ENCODE data around the gene CSNK1E.

CSNK1E gene

DNA sequence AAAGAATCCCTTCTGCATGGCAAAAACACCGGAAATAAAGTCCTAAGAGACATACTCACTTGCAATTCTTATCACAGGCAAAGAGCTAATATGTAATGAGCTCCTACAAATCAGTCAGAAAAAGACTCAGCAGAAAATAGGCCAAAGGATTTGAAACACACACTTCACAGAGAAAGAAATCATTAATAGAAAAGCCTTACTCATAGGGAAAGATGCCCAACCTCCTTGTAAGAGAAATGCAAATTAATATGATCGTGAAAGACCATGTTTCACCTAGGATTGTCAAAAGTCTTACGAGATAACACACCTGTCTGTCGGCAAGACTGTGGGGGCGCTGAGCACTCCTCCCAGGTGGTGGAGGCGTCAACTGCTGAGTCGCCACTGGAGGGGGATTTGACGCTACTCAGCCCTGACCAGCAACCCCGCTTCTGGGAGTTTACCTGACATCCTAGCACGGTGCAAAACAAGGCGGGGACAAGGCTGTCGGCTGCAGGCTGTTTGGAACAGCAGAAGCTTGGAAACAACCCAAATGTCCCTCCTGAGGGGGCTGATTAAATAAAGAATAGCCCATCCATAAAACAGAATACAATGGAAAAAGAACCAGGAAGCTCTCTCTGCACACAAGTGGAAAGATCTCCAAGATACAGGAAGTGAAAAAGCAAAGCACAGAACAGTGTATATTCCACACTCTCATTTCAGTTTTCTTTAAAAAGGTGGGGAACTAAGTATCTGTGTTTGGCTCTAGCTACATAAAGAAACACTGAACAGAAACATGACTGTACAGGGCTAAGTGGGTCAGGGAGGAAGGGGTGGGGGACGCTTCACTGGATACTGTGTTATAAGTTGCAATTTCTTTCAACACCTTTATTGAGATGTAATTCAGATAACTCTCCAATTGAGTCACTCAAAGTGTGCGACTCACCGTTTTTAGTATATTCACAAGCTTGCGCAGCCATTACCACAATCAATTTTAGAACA lies 11.5 kb downstream of the CSNK1E start:
- peak; percentile 52 for DNase-seq

DNA sequence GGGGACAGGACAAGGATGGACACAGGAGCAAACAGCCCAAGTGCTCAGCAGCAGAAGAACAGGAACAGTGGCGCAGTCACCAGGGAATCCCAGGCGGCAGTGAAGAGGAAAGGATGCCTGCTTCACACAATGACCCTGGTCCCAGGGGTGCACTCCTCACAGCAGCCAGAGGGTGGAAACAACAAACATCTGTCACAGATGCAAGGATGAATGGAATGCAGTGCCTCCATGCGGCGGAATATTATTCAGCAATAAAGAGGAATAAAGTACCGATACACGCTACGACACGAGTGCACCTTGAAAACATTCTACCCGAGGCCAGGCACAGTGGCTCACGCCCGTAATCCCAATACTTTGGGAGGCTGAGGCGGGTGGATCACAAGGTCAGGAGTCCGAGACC lies 12.7 kb downstream of the CSNK1E start:
- no peak for DNase-seq

GRCh38 chr22:38303974-38304373 lies 13.3 kb downstream of the CSNK1E start:
- DNase-seq, result no peak

- no peak for DNase-seq
Measured at GRCh38 chr22:38302906-38303305, 14.3 kb downstream of the CSNK1E start.

DNA sequence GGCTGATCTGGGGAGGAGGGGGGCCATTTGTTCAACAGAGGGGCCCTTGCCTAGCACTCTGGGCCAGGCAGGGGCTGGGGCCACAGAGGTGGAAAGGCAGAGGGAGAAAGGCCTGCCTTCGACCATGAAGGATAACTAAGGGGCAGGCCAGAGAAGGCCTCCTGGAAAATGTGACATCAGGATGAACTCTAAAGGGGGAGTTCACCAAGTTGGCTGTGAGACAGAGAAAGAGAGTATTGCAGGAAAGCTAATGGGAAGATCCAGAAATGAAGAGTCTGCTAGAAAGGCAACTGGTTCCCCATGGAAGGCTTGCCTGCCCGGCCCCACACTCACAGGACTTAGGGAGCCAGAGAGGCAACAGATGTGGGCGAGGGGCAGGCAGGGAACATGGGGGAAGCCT lies 16.3 kb downstream of the CSNK1E start:
- DNase-seq, result no peak

DNA sequence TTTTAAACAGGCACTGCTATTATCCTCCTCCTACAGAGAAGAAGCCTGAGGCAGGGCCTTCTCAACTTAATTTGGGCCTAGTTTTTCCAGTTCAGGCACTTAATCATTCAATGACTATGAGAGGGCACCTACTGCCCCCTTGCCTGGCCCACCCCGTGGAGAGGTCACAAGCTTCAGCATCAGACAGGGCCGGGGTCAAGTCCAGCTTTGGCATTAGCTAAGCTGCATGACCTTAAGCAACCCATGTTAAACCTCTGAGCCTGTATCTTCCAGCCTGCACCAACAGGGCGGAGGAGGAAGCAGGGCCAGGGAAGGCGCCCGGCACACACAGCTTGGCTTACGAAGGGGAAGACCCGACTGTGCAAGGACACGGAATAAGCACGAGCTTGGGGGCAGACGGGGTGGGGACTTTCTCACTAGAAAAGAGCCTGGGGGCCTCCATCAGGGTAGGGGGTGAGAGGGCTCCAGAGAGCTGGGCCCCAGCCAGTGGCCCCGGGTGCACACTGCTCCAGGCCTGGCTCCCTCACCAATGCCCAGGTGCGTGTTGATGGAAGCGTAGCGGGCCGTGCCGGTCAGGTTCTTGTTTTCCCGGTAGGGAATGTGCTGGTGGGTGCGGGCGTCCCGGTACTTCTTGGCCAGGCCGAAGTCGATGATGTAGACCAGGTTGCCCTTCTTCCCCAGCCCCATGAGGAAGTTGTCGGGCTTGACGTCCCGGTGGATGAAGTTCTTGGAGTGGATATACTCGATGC lies 16.9 kb downstream of the CSNK1E start:
- no peak for DNase-seq

GRCh38 chr22:38299770-38300102 lies 17.5 kb downstream of the CSNK1E start:
- no peak for DNase-seq

- peak; percentile 52 for DNase-seq
Measured at GRCh38 chr22:38298312-38299005, 18.8 kb downstream of the CSNK1E start.

DNA sequence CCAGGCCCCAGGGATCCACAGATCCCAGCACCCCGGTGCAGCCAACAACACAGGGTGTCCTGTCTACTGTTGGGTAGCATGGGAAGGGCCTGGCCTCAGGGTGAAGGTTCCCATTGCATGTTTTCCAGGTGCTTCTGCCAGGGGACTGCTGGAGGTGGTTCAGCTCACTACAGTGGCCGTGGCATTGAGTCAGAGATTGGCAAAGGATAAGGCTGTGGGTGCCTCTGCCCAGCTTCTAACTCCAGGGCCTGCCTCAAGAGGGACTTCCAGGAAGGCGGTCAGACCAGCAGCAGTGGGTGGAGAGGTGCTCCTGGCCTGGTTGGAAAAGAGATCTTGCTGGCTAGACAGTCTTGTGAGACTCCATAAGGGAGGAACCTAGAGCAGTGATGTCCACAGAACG lies 20.9 kb downstream of the CSNK1E start:
- no peak for DNase-seq

DNA sequence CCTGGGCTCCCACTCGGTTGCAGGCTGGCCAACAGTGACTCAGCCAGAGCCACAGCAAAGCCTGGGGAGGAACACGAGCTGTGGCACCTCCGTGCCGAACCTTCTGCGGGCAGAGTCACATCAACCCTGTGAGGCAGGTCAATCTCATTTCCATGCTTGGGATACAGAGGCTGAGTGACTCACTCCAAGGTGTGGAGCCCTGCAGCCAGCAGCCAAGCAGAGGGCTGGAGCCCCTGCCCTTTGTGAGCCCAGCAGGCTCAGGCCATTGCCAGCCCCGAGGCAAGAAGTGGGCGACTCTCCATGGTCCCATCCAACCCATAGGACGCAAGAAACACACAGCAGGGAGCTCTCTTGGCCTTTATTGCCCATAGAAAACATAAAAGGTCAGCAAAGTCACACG lies 21.4 kb downstream of the CSNK1E start:
- no peak for DNase-seq

- DNase-seq, result no peak
Measured at GRCh38 chr22:38295339-38295738, 21.9 kb downstream of the CSNK1E start.

GRCh38 chr22:38294193-38294592 lies 23.0 kb downstream of the CSNK1E start:
- DNase-seq, result no peak

- no peak for DNase-seq
Measured at GRCh38 chr22:38292694-38293093, 24.5 kb downstream of the CSNK1E start.

- no peak for DNase-seq
Measured at GRCh38 chr22:38291201-38291777, 25.9 kb downstream of the CSNK1E start.

DNA sequence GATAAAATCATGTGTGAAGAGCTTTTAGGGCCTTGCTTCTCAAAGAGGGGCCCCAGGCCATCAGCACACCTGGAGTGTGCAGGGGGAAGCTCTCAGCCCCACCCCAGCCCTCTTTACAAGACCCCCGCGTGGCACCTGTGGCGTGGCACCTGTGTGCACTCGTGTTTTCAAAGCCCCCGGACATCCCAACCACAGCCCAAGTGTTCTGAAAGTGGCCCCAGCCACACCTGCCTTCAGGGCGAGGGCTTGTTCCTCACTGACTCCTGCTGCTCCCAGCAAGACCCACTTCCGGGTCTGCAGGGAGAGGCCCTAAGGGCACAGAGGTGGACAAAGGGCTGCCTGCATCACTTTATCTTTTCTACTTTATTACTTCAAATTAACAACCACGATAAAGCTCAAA lies 26.9 kb downstream of the CSNK1E start:
- no peak for DNase-seq

- no peak for DNase-seq
Measured at GRCh38 chr22:38289583-38290082, 27.6 kb downstream of the CSNK1E start.

DNA sequence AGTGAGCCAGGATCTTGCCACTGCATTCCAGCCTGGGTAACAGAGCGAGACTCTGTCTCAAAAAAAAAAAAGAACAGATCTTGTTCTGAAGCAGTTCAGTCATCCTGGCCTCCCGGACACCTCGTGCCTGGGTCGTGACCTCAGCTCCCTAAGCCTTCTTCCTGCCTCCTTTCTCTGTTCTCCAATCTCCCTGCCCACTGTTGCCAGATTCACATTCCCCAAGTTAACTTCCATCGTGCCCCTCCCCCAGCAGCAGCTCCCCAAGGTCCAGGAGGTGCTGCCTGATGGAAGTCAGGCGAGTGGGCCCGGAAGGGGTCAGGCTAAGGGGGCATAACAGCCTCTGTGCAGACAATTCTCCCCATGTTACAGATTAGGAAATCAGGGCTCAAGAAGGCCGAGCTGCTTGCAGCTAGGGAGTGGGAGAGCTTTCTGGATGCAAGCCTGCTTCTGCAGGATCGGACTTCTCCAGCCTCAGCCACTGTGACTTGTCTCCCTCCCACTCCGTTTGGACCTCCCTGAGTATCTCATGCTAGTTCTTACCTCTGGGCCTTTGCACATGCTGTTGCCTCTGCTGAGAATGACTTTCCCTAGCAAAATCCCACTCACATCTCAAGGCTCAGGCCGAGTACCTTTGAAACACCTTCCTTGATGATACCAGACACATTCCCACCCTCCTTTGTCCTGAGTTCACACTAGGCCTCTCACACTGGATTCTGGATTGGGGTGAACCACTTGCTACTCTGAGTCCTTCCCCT lies 30.1 kb downstream of the CSNK1E start:
- DNase-seq, result no peak

GRCh38 chr22:38285018-38285417 lies 32.2 kb downstream of the CSNK1E start:
- DNase-seq, result no peak

DNA sequence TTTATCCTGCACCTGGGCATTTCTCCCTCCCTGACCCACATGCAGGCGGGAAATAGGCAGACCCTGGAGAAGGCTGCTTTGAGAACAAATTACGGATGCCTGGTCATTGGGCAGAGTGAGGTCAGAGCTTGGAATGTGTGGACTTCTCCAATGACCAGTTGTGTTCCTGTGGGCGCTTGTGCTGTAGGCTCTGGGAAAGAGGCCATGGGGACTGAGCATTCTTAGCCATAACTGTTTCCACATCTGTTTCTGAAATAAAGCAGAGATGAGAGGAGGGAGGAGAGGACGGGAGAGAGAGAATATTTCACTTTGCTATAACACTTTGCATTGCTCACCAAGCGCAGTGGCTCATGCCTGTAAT lies 33.2 kb downstream of the CSNK1E start:
- no peak for DNase-seq

DNA sequence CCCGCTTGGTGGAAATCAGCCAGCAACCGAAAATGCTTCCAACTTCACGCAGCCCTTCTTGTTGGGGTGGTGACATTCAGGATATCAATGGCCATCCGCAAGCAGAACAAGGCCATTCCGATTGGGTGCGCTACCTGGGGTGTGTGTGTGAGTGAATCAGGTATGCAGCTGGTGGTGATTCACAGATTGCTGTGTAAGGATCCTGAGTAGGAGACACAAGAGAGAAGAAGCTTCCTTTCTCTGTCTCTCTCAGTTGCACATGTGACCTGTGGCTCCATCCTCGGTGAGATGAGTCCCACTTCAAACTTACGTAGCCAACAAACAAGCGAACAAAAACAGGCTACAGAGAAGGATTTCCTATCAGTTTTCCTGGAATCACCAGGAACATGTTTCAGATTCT lies 34.8 kb downstream of the CSNK1E start:
- DNase-seq, result no peak

DNA sequence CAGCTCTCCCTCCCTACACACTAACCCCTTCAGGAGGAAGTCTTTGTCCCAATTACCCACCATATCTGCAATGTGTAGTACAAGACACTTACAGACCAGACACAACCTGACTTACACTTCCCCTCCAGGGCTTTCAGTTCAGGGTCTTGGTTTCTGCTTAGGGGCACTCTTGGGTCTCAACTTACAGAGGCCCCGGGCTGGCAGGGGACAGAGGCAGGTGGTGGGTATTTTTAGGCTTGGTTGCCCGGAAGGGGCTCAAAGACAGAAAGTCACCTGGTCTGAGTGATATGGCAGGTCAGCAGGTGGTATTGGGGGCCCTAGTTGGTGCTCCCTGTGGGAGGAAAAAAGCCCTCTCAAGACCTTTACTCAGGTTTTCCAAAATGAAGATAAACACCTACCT lies 41.1 kb downstream of the CSNK1E start:
- DNase-seq, result no peak

DNA sequence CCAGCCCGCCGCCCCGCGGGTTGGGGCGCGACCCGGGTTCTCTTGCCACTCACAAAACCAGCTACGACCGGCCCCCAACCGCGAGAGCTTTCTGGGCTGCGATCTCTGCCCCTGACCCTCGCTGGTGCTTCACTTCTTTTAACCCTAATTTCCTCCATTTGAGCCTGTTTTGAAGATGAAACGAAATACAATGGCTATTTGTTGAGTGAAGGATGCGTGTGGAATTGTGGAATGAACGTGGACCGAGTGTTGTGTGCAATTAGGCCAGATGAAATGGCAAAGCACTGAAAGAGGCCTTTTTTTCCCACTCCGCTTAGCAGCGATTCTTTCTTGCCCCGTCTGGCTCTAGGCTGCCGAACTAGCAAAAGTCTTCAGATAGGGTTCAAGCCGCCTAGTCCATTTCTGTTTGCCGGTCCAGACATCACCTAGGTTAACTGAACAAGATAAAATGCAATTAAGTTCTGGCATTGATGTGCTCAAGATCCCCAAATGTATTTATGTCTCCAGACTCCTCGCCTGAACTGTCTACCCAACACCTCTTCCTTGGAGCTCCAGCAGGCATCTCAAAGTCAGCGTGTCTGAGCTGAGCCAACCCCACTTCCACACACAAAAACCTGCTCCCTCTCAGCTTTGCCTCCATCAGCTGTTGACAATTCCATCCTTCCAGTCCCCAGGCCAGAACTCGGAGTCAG lies 44.0 kb downstream of the CSNK1E start:
- DNase-seq, result no peak
